ENCODE measurements around the gene MFSD6.

DNA sequence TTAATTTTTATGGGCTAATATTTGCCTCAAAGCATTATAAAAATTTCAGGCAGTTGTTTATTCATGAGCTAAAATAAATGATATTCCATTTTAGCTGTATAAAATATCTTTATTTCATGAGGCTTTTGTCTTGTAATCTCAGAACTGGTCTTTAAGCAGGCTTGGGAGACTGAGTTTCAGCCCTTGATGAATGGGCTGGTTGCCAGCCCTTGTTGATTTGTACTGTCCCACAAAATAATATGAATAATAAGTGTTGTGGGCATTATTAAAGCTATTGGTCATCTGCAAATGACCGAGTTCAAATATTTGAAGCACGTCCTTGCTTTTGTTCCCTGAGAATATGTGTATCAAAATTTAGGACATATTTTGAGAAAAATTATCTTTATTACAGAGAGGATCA lies 46.6 kb upstream of the MFSD6 start:
- TF ChIP-seq, protein P1, sequence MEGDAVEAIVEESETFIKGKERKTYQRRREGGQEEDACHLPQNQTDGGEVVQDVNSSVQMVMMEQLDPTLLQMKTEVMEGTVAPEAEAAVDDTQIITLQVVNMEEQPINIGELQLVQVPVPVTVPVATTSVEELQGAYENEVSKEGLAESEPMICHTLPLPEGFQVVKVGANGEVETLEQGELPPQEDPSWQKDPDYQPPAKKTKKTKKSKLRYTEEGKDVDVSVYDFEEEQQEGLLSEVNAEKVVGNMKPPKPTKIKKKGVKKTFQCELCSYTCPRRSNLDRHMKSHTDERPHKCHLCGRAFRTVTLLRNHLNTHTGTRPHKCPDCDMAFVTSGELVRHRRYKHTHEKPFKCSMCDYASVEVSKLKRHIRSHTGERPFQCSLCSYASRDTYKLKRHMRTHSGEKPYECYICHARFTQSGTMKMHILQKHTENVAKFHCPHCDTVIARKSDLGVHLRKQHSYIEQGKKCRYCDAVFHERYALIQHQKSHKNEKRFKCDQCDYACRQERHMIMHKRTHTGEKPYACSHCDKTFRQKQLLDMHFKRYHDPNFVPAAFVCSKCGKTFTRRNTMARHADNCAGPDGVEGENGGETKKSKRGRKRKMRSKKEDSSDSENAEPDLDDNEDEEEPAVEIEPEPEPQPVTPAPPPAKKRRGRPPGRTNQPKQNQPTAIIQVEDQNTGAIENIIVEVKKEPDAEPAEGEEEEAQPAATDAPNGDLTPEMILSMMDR (IDR thresholded peaks at IDR 0.05), result no peak
- TF ChIP-seq POLR2A (IDR thresholded peaks at IDR 0.05), result no peak

All from thyroid gland (tissue), 4 donors.